KMS-11 (cell line): Measurements from ENCODE around the gene DSG3.

Experiments
- H2AFZ ChIP-seq: fragments of 200-600 bp; sonication (generic); 2 replicates; pipeline ENCODE4 v1.6.1; 2016; ENCODE audit warnings: antibody characterized with exemption, mixed run types, low read depth
- H3K27ac ChIP-seq: fragments of 200-600 bp; sonication (generic); 2 replicates; pipeline ENCODE4 v1.6.1; 2016; ENCODE audit warnings: mild to moderate bottlenecking, mixed run types
- H3K27me3 ChIP-seq: fragments of 200-600 bp; sonication (generic); 2 replicates; pipeline ENCODE4 v1.6.1; 2017; ENCODE audit warnings: mild to moderate bottlenecking, low read depth, mixed run types, moderate library complexity; ENCODE audit not compliant: insufficient read depth
- H3K36me3 ChIP-seq: fragments of 200-600 bp; sonication (generic); 2 replicates; pipeline ENCODE4 v1.6.1; 2017; ENCODE audit warnings: mild to moderate bottlenecking, mixed run types; ENCODE audit not compliant: insufficient read depth
- H3K4me1 ChIP-seq: fragments of 200-600 bp; sonication (generic); 2 replicates; pipeline ENCODE4 v1.6.1; 2016; ENCODE audit warnings: mild to moderate bottlenecking, low read depth, mixed run types; ENCODE audit not compliant: poor library complexity, severe bottlenecking
- H3K4me2 ChIP-seq: fragments of 200-600 bp; sonication (generic); 2 replicates; pipeline ENCODE4 v1.7.0; 2016; ENCODE audit warnings: mild to moderate bottlenecking, mixed run types
- H3K4me3 ChIP-seq: fragments of 200-600 bp; sonication (generic); IDR thresholded peaks from 2 replicates; pipeline ENCODE4 v1.6.1; 2017; ENCODE audit warnings: low read depth, low read length, mixed read lengths; ENCODE audit not compliant: insufficient read depth
- H3K79me2 ChIP-seq: fragments of 200-600 bp; sonication (generic); 2 replicates; pipeline ENCODE4 v1.6.1; 2016; ENCODE audit warnings: low read depth, mixed run types; ENCODE audit not compliant: insufficient read depth
- H3K9ac ChIP-seq: fragments of 200-600 bp; sonication (generic); 2 replicates; pipeline ENCODE4 v1.6.1; 2016; ENCODE audit warnings: mild to moderate bottlenecking, mixed run types
- H4K20me1 ChIP-seq: fragments of 200-600 bp; sonication (generic); 2 replicates; pipeline ENCODE4 v1.6.1; 2016; ENCODE audit warnings: mild to moderate bottlenecking, mixed run types; ENCODE audit not compliant: insufficient read depth
- TF ChIP-seq, protein P1 (sequence below): fragments of 200-600 bp; sonication (generic); conservative IDR thresholded peaks from 2 replicates; pipeline ENCODE4 v1.6.1; 2017; ENCODE audit warnings: low read depth, mild to moderate bottlenecking, antibody characterized with exemption, low read length, moderate library complexity, mixed read lengths

DSG3 gene

DNA sequence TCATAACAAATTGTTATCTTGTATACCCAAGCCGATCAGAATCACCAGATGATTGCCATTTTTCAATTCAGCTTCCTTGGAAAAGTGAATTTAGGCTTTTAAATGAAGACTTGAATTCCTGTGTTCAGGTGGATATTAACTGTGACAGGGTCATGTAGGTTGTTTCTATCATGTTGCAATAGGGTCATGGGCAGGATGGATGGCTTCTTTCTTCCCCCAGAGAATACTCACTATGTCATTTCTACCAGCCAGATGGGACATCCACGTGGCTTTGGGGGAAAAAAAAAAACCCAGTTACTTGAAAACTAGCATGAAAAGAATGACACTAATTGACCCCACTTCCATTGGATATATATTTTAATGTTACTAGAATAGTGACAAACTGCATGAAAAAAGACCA, 35.9 kb downstream of the DSG3 start:
- no peak overlapping the region for H2AFZ ChIP-seq
- H3K27ac ChIP-seq: no peak overlapping the region
- H3K9ac ChIP-seq: no peak overlapping the region
- H3K79me2 ChIP-seq: no peaks in the 10 kb centered on the region
- H3K4me3 ChIP-seq: no peak overlapping the region
- H3K27me3 ChIP-seq: no peaks in the 10 kb centered on the region
- H3K4me2 ChIP-seq: no peak overlapping the region
- no peaks in the 10 kb centered on the region for H3K4me1 ChIP-seq
- TF ChIP-seq, protein P1, sequence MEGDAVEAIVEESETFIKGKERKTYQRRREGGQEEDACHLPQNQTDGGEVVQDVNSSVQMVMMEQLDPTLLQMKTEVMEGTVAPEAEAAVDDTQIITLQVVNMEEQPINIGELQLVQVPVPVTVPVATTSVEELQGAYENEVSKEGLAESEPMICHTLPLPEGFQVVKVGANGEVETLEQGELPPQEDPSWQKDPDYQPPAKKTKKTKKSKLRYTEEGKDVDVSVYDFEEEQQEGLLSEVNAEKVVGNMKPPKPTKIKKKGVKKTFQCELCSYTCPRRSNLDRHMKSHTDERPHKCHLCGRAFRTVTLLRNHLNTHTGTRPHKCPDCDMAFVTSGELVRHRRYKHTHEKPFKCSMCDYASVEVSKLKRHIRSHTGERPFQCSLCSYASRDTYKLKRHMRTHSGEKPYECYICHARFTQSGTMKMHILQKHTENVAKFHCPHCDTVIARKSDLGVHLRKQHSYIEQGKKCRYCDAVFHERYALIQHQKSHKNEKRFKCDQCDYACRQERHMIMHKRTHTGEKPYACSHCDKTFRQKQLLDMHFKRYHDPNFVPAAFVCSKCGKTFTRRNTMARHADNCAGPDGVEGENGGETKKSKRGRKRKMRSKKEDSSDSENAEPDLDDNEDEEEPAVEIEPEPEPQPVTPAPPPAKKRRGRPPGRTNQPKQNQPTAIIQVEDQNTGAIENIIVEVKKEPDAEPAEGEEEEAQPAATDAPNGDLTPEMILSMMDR: no peak
- H3K36me3 ChIP-seq: no peaks in the 10 kb centered on the region
- H4K20me1 ChIP-seq: no peaks in the 10 kb centered on the region

DNA sequence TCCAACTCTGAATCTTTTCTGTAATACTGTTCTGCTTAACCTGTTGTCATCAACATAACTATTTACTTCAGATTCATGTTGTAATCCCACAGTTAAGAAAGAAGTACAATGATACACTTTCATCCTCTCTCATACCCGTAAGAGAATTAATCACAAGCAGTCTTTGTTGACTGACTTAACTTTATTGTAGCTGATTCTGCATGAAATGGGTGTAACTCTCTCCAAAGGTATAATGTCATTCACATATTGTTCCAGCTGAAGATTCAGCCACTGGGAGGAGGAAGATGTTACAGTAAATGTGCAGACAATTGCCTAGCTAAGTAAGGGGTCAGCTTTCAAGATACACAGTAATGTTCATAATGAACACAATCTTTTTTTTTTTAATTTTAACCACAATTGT, 36.9 kb downstream of the DSG3 start:
- Histone ChIP-seq H3K4me1 (no peaks in the 10 kb centered on the region), H3K79me2 (no peaks in the 10 kb centered on the region), H3K4me2 (no peak overlapping the region), H3K27ac (no peak overlapping the region), H4K20me1 (no peaks in the 10 kb centered on the region), H2AFZ (no peak overlapping the region), H3K9ac (no peak overlapping the region), H3K36me3 (no peaks in the 10 kb centered on the region), H3K4me3 (no peak overlapping the region), H3K27me3 (no peaks in the 10 kb centered on the region)
- TF ChIP-seq, protein P1: no peak

DNA sequence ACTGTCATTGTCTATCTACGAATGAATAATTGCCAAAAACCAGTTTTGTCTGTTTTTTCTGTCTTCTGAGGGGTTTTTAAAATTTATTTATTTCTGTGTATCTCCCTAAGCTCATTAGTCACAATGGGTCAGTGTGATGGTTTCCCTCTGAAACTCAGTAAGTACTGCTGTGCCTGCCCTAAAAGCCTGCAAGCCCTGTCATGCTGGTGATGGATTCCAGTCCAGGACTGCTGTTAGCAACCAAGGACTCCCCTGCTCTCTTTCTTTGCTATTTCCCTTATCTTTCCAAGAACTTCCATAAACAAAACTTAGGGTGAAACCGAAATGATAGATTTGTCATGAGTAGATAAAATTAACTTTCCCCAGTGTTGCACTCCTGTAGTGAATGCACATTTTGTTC, 38.6 kb downstream of the DSG3 start:
- TF ChIP-seq, protein P1: no peak
- no peak overlapping the region for H3K9ac ChIP-seq
- no peaks in the 10 kb centered on the region for H3K79me2 ChIP-seq
- no peak overlapping the region for H2AFZ ChIP-seq
- no peaks in the 10 kb centered on the region for H4K20me1 ChIP-seq
- no peak overlapping the region for H3K4me3 ChIP-seq
- H3K27ac ChIP-seq: no peak overlapping the region
- H3K36me3 ChIP-seq: no peaks in the 10 kb centered on the region
- no peaks in the 10 kb centered on the region for H3K4me1 ChIP-seq
- H3K4me2 ChIP-seq: no peak overlapping the region
- H3K27me3 ChIP-seq: no peaks in the 10 kb centered on the region

DNA sequence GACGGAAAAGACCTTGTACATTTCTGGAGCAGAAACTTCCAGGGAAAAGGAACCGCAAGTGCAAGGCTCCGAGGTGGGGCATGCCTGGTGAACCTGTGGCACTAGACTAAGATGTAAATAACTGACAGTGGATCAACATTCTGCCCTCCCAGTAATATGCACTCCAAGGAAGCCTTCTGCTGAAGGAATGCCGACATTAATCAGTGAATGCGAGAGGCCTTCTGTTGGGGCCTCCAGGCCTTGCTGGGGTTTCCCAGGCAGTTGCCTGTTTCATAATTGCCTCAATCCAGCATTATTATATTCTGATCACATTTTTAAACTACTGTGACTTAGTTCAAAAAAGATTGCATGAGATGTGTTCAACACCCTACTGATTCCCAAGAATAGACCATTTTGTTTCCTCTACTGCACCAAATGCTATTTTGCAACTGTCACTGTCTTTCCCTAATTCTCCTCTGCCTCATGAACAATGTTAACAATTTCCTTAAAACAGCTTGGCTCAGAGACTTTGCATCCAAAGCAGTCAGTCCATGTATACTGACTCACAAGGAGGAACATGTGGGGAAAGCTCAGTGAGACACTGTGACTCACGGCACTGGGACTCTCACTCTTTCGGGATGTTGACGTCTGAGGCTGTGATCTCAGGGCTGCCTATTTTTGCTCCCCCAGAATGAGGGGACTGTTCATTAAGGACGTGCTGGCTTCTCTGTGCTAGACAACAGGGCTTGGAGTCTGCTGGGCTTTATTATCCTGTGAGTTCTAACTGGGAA, 39.9 kb downstream of the DSG3 start:
- H3K4me3 ChIP-seq: no peak overlapping the region
- no peaks in the 10 kb centered on the region for H3K36me3 ChIP-seq
- H4K20me1 ChIP-seq: no peaks in the 10 kb centered on the region
- no peak overlapping the region for H3K4me2 ChIP-seq
- no peaks in the 10 kb centered on the region for H3K79me2 ChIP-seq
- TF ChIP-seq, protein P1: no peak
- H3K27me3 ChIP-seq: no peaks in the 10 kb centered on the region
- no peak overlapping the region for H3K9ac ChIP-seq
- no peak overlapping the region for H2AFZ ChIP-seq
- H3K27ac ChIP-seq: no peak overlapping the region
- no peaks in the 10 kb centered on the region for H3K4me1 ChIP-seq
